Measurements from ENCODE around the gene SLX4IP.
"Not testable (repeated sequence)": the region's sequence is repeated elsewhere in the genome, so short reads cannot be mapped to it uniquely, and the experiment has no call there.

The SLX4IP gene

GRCh38 chr20:10611357-10611756, 176.3 kb downstream of the SLX4IP start:
- no peak for DNase-seq

- DNase-seq: not testable (repeated sequence)
Measured at GRCh38 chr20:10613426-10613825, 178.3 kb downstream of the SLX4IP start.

- DNase-seq: no peak
Measured at GRCh38 chr20:10613911-10614310, 178.8 kb downstream of the SLX4IP start.

- no peak for DNase-seq
Measured at GRCh38 chr20:10616212-10616611, 181.1 kb downstream of the SLX4IP start.

GRCh38 chr20:10617549-10618133, 182.5 kb downstream of the SLX4IP start:
- not testable (repeated sequence) for DNase-seq

GRCh38 chr20:10618611-10619245, 183.6 kb downstream of the SLX4IP start:
- no peak for DNase-seq

GRCh38 chr20:10619427-10619826, 184.3 kb downstream of the SLX4IP start:
- no peak for DNase-seq

- DNase-seq: no peak
Measured at GRCh38 chr20:10621149-10621548, 186.0 kb downstream of the SLX4IP start.

- DNase-seq: no peak
Measured at GRCh38 chr20:10622657-10623418, 187.7 kb downstream of the SLX4IP start.

- DNase-seq: no peak
Measured at GRCh38 chr20:10625641-10626040, 190.5 kb downstream of the SLX4IP start.

GRCh38 chr20:10626896-10627295, 191.8 kb downstream of the SLX4IP start:
- no peak for DNase-seq

GRCh38 chr20:10629946-10630650, 195.0 kb downstream of the SLX4IP start:
- no peak for DNase-seq

- no peak for DNase-seq
Measured at GRCh38 chr20:10631126-10631525, 196.0 kb downstream of the SLX4IP start.

GRCh38 chr20:10632721-10633509, 197.8 kb downstream of the SLX4IP start:
- DNase-seq: no peak

GRCh38 chr20:10633718-10634117, 198.6 kb downstream of the SLX4IP start:
- no peak for DNase-seq

GRCh38 chr20:10634211-10634610, 199.1 kb downstream of the SLX4IP start:
- no peak for DNase-seq

- no peak for DNase-seq
Measured at GRCh38 chr20:10634683-10635411, 199.7 kb downstream of the SLX4IP start.

GRCh38 chr20:10635476-10636208, 200.5 kb downstream of the SLX4IP start:
- no peak for DNase-seq

GRCh38 chr20:10636326-10636818, 201.3 kb downstream of the SLX4IP start:
- DNase-seq: no peak

- DNase-seq: no peak
Measured at GRCh38 chr20:10637031-10637559, 202.0 kb downstream of the SLX4IP start.

- peak; percentile 22 for DNase-seq
Measured at GRCh38 chr20:10637563-10637962, 202.5 kb downstream of the SLX4IP start.
